Neural progenitor cell (in vitro differentiated cells): ENCODE data around the gene SNX2. TPM values are rescaled to one million over a fixed set of nuclear protein-coding genes. Genes with fewer than 3 reads are reported as not detected.
A peak's percentile ranks its signal among the peaks of the same experiment; 100 is the strongest.
"Not testable (repeated sequence)": the region's sequence is repeated elsewhere in the genome, so short reads cannot be mapped to it uniquely, and the experiment has no call there.

Source experiments
- DNase-seq: peaks from one replicate; pipeline ENCODE4 v3.0.0-alpha.2; 2016; ENCODE audit warnings: low spot score
- H2AFZ ChIP-seq: fragments of 200-600 bp; sonication (generic); replicated peaks from 2 replicates; pipeline ENCODE4 v1.6.1; 2016; ENCODE audit warnings: antibody characterized with exemption
- H3F3A ChIP-seq: fragments of 200-600 bp; sonication (generic); 2 replicates; pipeline ENCODE4 v1.6.1; 2016; ENCODE audit warnings: antibody characterized with exemption, low read depth
- H3K27ac ChIP-seq: fragments of 200-600 bp; sonication (generic); 2 replicates; pipeline ENCODE4 v1.5.1; 2016; ENCODE audit warnings: mild to moderate bottlenecking
- H3K27me3 ChIP-seq: fragments of 200-600 bp; sonication (generic); 2 replicates; pipeline ENCODE4 v1.6.1; 2016; ENCODE audit warnings: mild to moderate bottlenecking, moderate library complexity
- H3K36me3 ChIP-seq: fragments of 200-600 bp; sonication (generic); 2 replicates; pipeline ENCODE4 v1.5.1; 2016
- H3K4me1 ChIP-seq: fragments of 200-600 bp; sonication (generic); 2 replicates; pipeline ENCODE4 v1.6.1; 2016; ENCODE audit warnings: mixed run types
- H3K4me2 ChIP-seq: fragments of 200-600 bp; sonication (generic); 2 replicates; pipeline ENCODE4 v1.6.1; 2016
- H3K4me3 ChIP-seq: fragments of 200-600 bp; sonication (generic); 2 replicates; pipeline ENCODE4 v1.5.1; 2016
- H3K79me2 ChIP-seq: fragments of 200-600 bp; sonication (generic); 2 replicates; pipeline ENCODE4 v1.6.1; 2016; ENCODE audit warnings: low read depth
- H3K9ac ChIP-seq: fragments of 200-600 bp; sonication (generic); 2 replicates; pipeline ENCODE4 v1.6.1; 2016
- H3K9me3 ChIP-seq: fragments of 200-600 bp; sonication (generic); 2 replicates; pipeline ENCODE4 v1.5.1; 2016; ENCODE audit warnings: low read depth
- H4K20me1 ChIP-seq: fragments of 200-600 bp; sonication (generic); 2 replicates; pipeline ENCODE4 v1.6.1; 2016; ENCODE audit warnings: low read depth
- H3K27ac Mint-ChIP-seq: 3 replicates; pipeline ENCODE4 v1.8.0; 2021; ENCODE audit warnings: mixed read lengths
- H3K27me3 Mint-ChIP-seq: 2 replicates; pipeline ENCODE4 v1.8.0; 2022; ENCODE audit warnings: low read depth, mild to moderate bottlenecking, inconsistent platforms, moderate library complexity, mixed read lengths; ENCODE audit not compliant: insufficient read depth
- H3K36me3 Mint-ChIP-seq: 3 replicates; pipeline ENCODE4 v1.8.0; 2021; ENCODE audit warnings: mixed read lengths
- H3K4me1 Mint-ChIP-seq: 3 replicates; pipeline ENCODE4 v1.8.0; 2021; ENCODE audit warnings: mixed read lengths
- H3K4me3 Mint-ChIP-seq: 3 replicates; pipeline ENCODE4 v1.8.0; 2021; ENCODE audit warnings: mild to moderate bottlenecking, moderate library complexity, mixed read lengths
- H3K9me3 Mint-ChIP-seq: 3 replicates; pipeline ENCODE4 v1.8.0; 2020; ENCODE audit warnings: mixed read lengths
- CTCF ChIP-seq: fragments of 200-600 bp; sonication (generic); IDR thresholded peaks from 2 replicates; pipeline ENCODE4 v1.5.1; 2017; ENCODE audit warnings: antibody characterized with exemption, mild to moderate bottlenecking
- EZH2 ChIP-seq: fragments of 200-600 bp; sonication (generic); IDR thresholded peaks from 2 replicates; pipeline ENCODE4 v1.6.1; 2017; ENCODE audit warnings: antibody characterized with exemption, mild to moderate bottlenecking, moderate library complexity
- EZH2phosphoT487 ChIP-seq: fragments of 200-600 bp; sonication (generic); IDR thresholded peaks from 2 replicates; pipeline ENCODE4 v1.6.1; 2017; ENCODE audit warnings: antibody characterized with exemption
- total RNA-seq: library from RNA; depleted of rRNA; stranded (reverse); fragments of >200 nt; gene quantifications from 2 replicates; pipeline ENCODE4 v1.2.3, GENCODE V29; 2015; ENCODE audit warnings: low replicate concordance

SNX2 gene
- total RNA-seq, 1 donor from 2014 or later = 73.0 TPM

GRCh38 chr5:122846051-122846550, 71.2 kb downstream of the SNX2 start:
- Histone ChIP-seq H3K9me3 (no peaks in the 10 kb centered on the region), H3K4me2 (peak overlapping the region; percentile 89), H3K27me3 (peaks cover 20% of the 10 kb centered on the region), H3K79me2 (no peaks in the 10 kb centered on the region), H3K4me3 (peak overlapping the region; percentile 94), H3K4me1 (peaks cover 7% of the 10 kb centered on the region), H3K27ac (no peak overlapping the region), H3K36me3 (no peaks in the 10 kb centered on the region), H3F3A (peaks cover 16% of the 10 kb centered on the region), H2AFZ (peak overlapping the region; percentile 98), H3K9ac (peak overlapping the region; percentile 35), H4K20me1 (no peaks in the 10 kb centered on the region)
- TF ChIP-seq EZH2 = peak; percentile 37
- no peak for TF ChIP-seq EZH2phosphoT487
- Mint-ChIP-seq H3K9me3 (peaks cover 2% of the 10 kb centered on the region), H3K36me3 (peaks cover 12% of the 10 kb centered on the region), H3K4me1 (peaks cover 20% of the 10 kb centered on the region), H3K27me3 (peaks cover 4% of the 10 kb centered on the region), H3K27ac (peak overlapping the region; percentile 31), H3K4me3 (peak overlapping the region; percentile 90)
- peak; percentile 18 for DNase-seq

GRCh38 chr5:122847687-122848081, 72.8 kb downstream of the SNX2 start:
- H3K4me3 Mint-ChIP-seq = no peak overlapping the region

GRCh38 chr5:122849771-122850170, 74.9 kb downstream of the SNX2 start:
- Mint-ChIP-seq H3K36me3 (peaks cover 12% of the 10 kb centered on the region), H3K27me3 (no peaks in the 10 kb centered on the region), H3K27ac (no peak overlapping the region), H3K9me3 (no peaks in the 10 kb centered on the region), H3K4me1 (peaks cover 14% of the 10 kb centered on the region), H3K4me3 (no peak overlapping the region)
- Histone ChIP-seq H4K20me1 (no peaks in the 10 kb centered on the region), H3F3A (peaks cover 16% of the 10 kb centered on the region), H3K4me2 (no peak overlapping the region), H3K27ac (no peak overlapping the region), H3K9ac (no peak overlapping the region), H3K79me2 (no peaks in the 10 kb centered on the region), H3K27me3 (peaks cover 4% of the 10 kb centered on the region), H3K36me3 (no peaks in the 10 kb centered on the region), H3K9me3 (no peaks in the 10 kb centered on the region), H3K4me1 (peaks cover 7% of the 10 kb centered on the region), H2AFZ (no peak overlapping the region), H3K4me3 (no peak overlapping the region)
- DNase-seq = no peak
- TF ChIP-seq CTCF = no peak
- TF ChIP-seq EZH2 = no peak
- TF ChIP-seq EZH2phosphoT487 = no peak

More at GRCh38 chr5:122847687-122848081, 72.8 kb downstream of the SNX2 start:
- no peak for DNase-seq
- Mint-ChIP-seq H3K4me1 (peaks cover 20% of the 10 kb centered on the region), H3K9me3 (no peaks in the 10 kb centered on the region), H3K27me3 (peaks cover 4% of the 10 kb centered on the region), H3K27ac (no peak overlapping the region), H3K36me3 (peaks cover 11% of the 10 kb centered on the region)
- Histone ChIP-seq H3K79me2 (no peaks in the 10 kb centered on the region), H3K4me1 (peaks cover 7% of the 10 kb centered on the region), H4K20me1 (no peaks in the 10 kb centered on the region), H3K4me3 (no peak overlapping the region), H3K27me3 (peaks cover 20% of the 10 kb centered on the region), H3K27ac (no peak overlapping the region), H3K9me3 (no peaks in the 10 kb centered on the region), H3F3A (peaks cover 16% of the 10 kb centered on the region), H3K4me2 (no peak overlapping the region), H3K36me3 (no peaks in the 10 kb centered on the region), H3K9ac (no peak overlapping the region), H2AFZ (no peak overlapping the region)
- no peak for TF ChIP-seq CTCF
- no peak for TF ChIP-seq EZH2
- no peak for TF ChIP-seq EZH2phosphoT487

- not testable (repeated sequence) for H3K4me1 Mint-ChIP-seq, DNase-seq, H3K9me3 Mint-ChIP-seq, H3K27ac Mint-ChIP-seq, H3K4me2 ChIP-seq, H3K36me3 ChIP-seq, H4K20me1 ChIP-seq, H3K9me3 ChIP-seq, H3K27ac ChIP-seq, H3K79me2 ChIP-seq, H3K9ac ChIP-seq, H3K4me3 ChIP-seq, H3K27me3 ChIP-seq, H3F3A ChIP-seq, H3K27me3 Mint-ChIP-seq, H3K4me3 Mint-ChIP-seq, H2AFZ ChIP-seq
- peaks cover 12% of the 10 kb centered on the region for H3K4me1 ChIP-seq
- peaks cover 12% of the 10 kb centered on the region for H3K36me3 Mint-ChIP-seq
Observed at GRCh38 chr5:122857538-122857937, 82.7 kb downstream of the SNX2 start.
